ENCODE measurements around the gene TMEM52. TPM values are rescaled to one million over a fixed set of nuclear protein-coding genes. Genes with fewer than 3 reads are reported as not detected.

Gene TMEM52
- total and polyA plus RNA-seq, 2 of the 13 experiments (the other 11 are each of a cell fraction or from before 2014, with no cell fraction given): 13.2 to 18.7 TPM

DNA sequence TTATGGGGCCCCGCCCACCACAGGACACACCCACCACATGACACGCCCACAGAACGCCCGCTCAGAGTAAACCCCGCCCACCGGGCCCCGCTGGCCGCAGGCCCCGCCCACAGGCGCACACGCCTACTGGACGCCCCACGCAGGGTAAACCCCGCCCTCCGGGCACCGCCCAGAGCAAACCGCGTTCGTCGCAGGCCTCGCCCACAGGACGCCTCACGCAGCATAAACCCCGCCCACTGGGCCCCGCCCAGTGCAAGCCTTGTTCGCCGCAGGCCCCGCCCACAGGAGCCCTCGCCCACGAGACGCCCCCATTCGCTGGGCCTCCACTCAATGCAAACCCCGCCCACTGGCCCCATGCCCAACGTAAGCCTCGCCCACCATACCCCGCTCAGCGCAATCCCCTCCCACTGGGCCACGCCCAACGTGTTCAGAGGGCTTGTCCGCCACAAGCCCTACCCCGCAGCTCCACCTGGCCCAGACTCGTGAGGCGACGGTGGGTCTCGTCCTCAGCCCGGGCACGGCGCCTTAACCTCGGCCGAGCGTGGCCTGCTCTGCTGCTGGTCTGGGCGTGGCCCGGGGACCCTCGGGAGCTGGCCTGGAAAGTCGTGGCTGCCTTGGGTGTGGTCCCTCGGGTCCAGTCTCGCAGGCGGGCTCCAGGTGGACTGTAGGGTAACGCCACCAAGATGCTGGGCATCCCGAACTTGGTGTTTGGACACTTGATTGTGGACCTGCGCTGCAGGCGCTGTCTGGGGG, 401 bp upstream of the TMEM52 start (continued):
- TF ChIP-seq, protein P1, sequence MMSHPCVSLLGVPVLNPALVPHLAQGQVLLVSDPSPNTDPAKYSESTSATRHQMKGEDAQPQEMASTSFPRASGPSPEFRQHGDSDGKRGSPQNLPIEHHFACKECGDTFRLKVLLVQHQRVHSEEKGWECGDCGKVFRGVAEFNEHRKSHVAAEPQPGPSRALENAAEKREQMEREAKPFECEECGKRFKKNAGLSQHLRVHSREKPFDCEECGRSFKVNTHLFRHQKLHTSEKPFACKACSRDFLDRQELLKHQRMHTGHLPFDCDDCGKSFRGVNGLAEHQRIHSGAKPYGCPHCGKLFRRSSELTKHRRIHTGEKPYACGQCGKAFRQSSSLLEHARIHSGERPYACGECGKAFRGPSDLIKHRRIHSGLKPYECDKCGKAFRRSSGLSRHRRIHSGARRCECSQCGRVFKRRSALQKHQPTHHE (CRISPR knock-in tag; IDR thresholded peaks at IDR 0.05; ENCODE audit: borderline replicate concordance): peak; percentile 77; the same call in 1 of the 2 replicates
- TF ChIP-seq, protein P2, sequence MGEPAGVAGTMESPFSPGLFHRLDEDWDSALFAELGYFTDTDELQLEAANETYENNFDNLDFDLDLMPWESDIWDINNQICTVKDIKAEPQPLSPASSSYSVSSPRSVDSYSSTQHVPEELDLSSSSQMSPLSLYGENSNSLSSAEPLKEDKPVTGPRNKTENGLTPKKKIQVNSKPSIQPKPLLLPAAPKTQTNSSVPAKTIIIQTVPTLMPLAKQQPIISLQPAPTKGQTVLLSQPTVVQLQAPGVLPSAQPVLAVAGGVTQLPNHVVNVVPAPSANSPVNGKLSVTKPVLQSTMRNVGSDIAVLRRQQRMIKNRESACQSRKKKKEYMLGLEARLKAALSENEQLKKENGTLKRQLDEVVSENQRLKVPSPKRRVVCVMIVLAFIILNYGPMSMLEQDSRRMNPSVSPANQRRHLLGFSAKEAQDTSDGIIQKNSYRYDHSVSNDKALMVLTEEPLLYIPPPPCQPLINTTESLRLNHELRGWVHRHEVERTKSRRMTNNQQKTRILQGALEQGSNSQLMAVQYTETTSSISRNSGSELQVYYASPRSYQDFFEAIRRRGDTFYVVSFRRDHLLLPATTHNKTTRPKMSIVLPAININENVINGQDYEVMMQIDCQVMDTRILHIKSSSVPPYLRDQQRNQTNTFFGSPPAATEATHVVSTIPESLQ (CRISPR knock-in tag; conservative IDR thresholded peaks at IDR 0.05): no peak
- peak; percentile 92 for TF ChIP-seq ZNF792 (CRISPR knock-in tag; IDR thresholded peaks at IDR 0.05)
- TF ChIP-seq TBX2 (CRISPR knock-in tag; IDR thresholded peaks at IDR 0.05; ENCODE audit: borderline replicate concordance): peak; percentile 37
- peak; percentile 82 for TF ChIP-seq MED8 (CRISPR knock-in tag; IDR thresholded peaks at IDR 0.05; ENCODE audit: insufficient replicate concordance)
- peak; percentile 95 for TF ChIP-seq ZFP37 (CRISPR knock-in tag; IDR thresholded peaks at IDR 0.05; ENCODE audit: borderline replicate concordance)
- TF ChIP-seq, protein P3, sequence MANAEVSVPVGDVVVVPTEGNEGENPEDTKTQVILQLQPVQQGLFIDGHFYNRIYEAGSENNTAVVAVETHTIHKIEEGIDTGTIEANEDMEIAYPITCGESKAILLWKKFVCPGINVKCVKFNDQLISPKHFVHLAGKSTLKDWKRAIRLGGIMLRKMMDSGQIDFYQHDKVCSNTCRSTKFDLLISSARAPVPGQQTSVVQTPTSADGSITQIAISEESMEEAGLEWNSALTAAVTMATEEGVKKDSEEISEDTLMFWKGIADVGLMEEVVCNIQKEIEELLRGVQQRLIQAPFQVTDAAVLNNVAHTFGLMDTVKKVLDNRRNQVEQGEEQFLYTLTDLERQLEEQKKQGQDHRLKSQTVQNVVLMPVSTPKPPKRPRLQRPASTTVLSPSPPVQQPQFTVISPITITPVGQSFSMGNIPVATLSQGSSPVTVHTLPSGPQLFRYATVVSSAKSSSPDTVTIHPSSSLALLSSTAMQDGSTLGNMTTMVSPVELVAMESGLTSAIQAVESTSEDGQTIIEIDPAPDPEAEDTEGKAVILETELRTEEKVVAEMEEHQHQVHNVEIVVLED (CRISPR knock-in tag; IDR thresholded peaks at IDR 0.05; ENCODE audit: borderline replicate concordance): peak; percentile 81
- TF ChIP-seq, protein P4, sequence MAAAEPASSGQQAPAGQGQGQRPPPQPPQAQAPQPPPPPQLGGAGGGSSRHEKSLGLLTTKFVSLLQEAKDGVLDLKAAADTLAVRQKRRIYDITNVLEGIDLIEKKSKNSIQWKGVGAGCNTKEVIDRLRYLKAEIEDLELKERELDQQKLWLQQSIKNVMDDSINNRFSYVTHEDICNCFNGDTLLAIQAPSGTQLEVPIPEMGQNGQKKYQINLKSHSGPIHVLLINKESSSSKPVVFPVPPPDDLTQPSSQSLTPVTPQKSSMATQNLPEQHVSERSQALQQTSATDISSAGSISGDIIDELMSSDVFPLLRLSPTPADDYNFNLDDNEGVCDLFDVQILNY (CRISPR knock-in tag; conservative IDR thresholded peaks at IDR 0.05): no peak
- TF ChIP-seq, protein P5, sequence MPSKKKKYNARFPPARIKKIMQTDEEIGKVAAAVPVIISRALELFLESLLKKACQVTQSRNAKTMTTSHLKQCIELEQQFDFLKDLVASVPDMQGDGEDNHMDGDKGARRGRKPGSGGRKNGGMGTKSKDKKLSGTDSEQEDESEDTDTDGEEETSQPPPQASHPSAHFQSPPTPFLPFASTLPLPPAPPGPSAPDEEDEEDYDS (CRISPR knock-in tag; IDR thresholded peaks at IDR 0.05): peak; percentile 93
- TF ChIP-seq EP300 (IDR thresholded peaks at IDR 0.05; ENCODE audit: low read depth in 2 of 2, low read length in 2 of 2): no peak
- TF ChIP-seq EP300 (CRISPR knock-in tag; IDR thresholded peaks at IDR 0.05; ENCODE audit: borderline replicate concordance): no peak
- TF ChIP-seq HDAC2 (CRISPR knock-in tag; IDR thresholded peaks at IDR 0.05): peak; percentile 54
- no peak for TF ChIP-seq TCF7 (IDR thresholded peaks at IDR 0.05; ENCODE audit: low read depth)
- TF ChIP-seq ZNF570 (CRISPR knock-in tag; IDR thresholded peaks at IDR 0.05; ENCODE audit: borderline replicate concordance): no peak
- TF ChIP-seq FOXP1 (IDR thresholded peaks at IDR 0.05): no peak
- TF ChIP-seq FOXP1 (CRISPR knock-in tag; IDR thresholded peaks at IDR 0.05): peak; percentile 9; the same call in 1 of the 2 replicates
- TF ChIP-seq, protein P6, sequence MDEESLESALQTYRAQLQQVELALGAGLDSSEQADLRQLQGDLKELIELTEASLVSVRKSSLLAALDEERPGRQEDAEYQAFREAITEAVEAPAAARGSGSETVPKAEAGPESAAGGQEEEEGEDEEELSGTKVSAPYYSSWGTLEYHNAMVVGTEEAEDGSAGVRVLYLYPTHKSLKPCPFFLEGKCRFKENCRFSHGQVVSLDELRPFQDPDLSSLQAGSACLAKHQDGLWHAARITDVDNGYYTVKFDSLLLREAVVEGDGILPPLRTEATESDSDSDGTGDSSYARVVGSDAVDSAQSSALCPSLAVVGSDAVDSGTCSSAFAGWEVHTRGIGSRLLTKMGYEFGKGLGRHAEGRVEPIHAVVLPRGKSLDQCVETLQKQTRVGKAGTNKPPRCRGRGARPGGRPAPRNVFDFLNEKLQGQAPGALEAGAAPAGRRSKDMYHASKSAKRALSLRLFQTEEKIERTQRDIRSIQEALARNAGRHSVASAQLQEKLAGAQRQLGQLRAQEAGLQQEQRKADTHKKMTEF (CRISPR knock-in tag; IDR thresholded peaks at IDR 0.05): peak; percentile 17; the same call in 1 of the 2 replicates
- TF ChIP-seq KDM5B (CRISPR knock-in tag; IDR thresholded peaks at IDR 0.05; ENCODE audit: borderline replicate concordance): peak; percentile 91
- TF ChIP-seq ZSCAN9 (CRISPR knock-in tag; IDR thresholded peaks at IDR 0.05; ENCODE audit: borderline replicate concordance): no peak; the same call in 1 of the 2 replicates
- no peak for TF ChIP-seq ZNF552 (CRISPR knock-in tag; IDR thresholded peaks at IDR 0.05; ENCODE audit: borderline replicate concordance)
- TF ChIP-seq, protein P7, sequence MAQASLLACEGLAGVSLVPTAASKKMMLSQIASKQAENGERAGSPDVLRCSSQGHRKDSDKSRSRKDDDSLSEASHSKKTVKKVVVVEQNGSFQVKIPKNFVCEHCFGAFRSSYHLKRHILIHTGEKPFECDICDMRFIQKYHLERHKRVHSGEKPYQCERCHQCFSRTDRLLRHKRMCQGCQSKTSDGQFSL (CRISPR knock-in tag; IDR thresholded peaks at IDR 0.05): 0 out of 2 replicates have a peak, but pooled peaks have one; percentile 30
